CD4-positive, alpha-beta memory T cell (primary cell): Measurements from ENCODE around the gene UTY. TPM values are rescaled to one million over a fixed set of nuclear protein-coding genes. Genes with fewer than 3 reads are reported as not detected.
A peak's percentile ranks its signal among the peaks of the same experiment; 100 is the strongest.

Experiments used
- CTCF ChIA-PET: fragments of 350-600 bp; sonication (Branson Sonifier 250); formaldehyde crosslinking; loops from one replicate; lab custom pipeline; 2021; ENCODE audit warnings: inconsistent platforms; ENCODE audit not compliant: partially characterized antibody; lab: Charles Lee
- POLR2A ChIA-PET: fragments of 350-600 bp; sonication (Branson Sonifier 250); formaldehyde crosslinking; loops from one replicate; lab custom pipeline; 2021; ENCODE audit not compliant: partially characterized antibody; lab: Charles Lee
- DNase-seq, 5 donors: peaks; one replicate each; pipeline versions ENCODE4 v3.0.0 to v3.0.0-alpha.2; 2020 to 2022; ENCODE audit warnings: mixed read lengths in 1 of 5
- H3K27ac ChIP-seq: one replicate; pipeline ENCODE4 v1.7.0; 2013; ENCODE audit warnings: low read depth, low read length
- H3K27me3 ChIP-seq: 2 replicates; pipeline ENCODE4 v1.7.0; 2013; ENCODE audit warnings: mild to moderate bottlenecking, low read length, moderate library complexity; ENCODE audit not compliant: insufficient read depth
- H3K36me3 ChIP-seq: 2 replicates; pipeline ENCODE4 v1.7.0; 2013; ENCODE audit warnings: mild to moderate bottlenecking, low read length, moderate library complexity; ENCODE audit not compliant: insufficient read depth
- H3K4me1 ChIP-seq: 2 replicates; pipeline ENCODE4 v1.7.0; 2013; ENCODE audit warnings: mild to moderate bottlenecking, low read length, moderate library complexity; ENCODE audit not compliant: insufficient read depth
- H3K4me3 ChIP-seq, 2 donors: one replicate each; pipeline ENCODE4 v1.7.0; 2013; ENCODE audit warnings: low read length in 2 of 2, mild to moderate bottlenecking in 1 of 2
- H3K9me3 ChIP-seq, 2 donors: one replicate each; pipeline ENCODE4 v1.7.0; 2013; ENCODE audit warnings: low read length in 2 of 2, control low read depth in 1 of 2; ENCODE audit not compliant: control insufficient read depth in 1 of 2
- H3K27ac Mint-ChIP-seq, 7 donors: one replicate each; pipeline ENCODE4 v1.8.0; 2020 to 2021; ENCODE audit warnings: mixed read lengths in 7 of 7, mild to moderate bottlenecking in 6 of 7, inconsistent platforms in 3 of 7, moderate library complexity in 3 of 7
- H3K27me3 Mint-ChIP-seq, 2 donors: one replicate each; pipeline ENCODE4 v1.8.0; 2020 to 2021; ENCODE audit warnings: mixed read lengths in 2 of 2
- H3K36me3 Mint-ChIP-seq, 2 donors: one replicate each; pipeline ENCODE4 v1.8.0; 2020 to 2021; ENCODE audit warnings: mixed read lengths in 2 of 2, inconsistent platforms in 1 of 2, mild to moderate bottlenecking in 1 of 2
- H3K4me1 Mint-ChIP-seq, 4 donors: one replicate each; pipeline ENCODE4 v1.8.0; 2020 to 2021; ENCODE audit warnings: mixed read lengths in 4 of 4, mild to moderate bottlenecking in 1 of 4
- H3K4me3 Mint-ChIP-seq, 8 donors: one replicate each; pipeline ENCODE4 v1.8.0; 2020 to 2021; ENCODE audit warnings: mixed read lengths in 8 of 8, mild to moderate bottlenecking in 7 of 8, moderate library complexity in 6 of 8, inconsistent platforms in 3 of 8
- H3K9me3 Mint-ChIP-seq, 8 donors: one replicate each; pipeline ENCODE4 v1.8.0; 2020 to 2021; ENCODE audit warnings: mixed read lengths in 8 of 8, mild to moderate bottlenecking in 5 of 8, inconsistent platforms in 3 of 8, moderate library complexity in 1 of 8
- intact Hi-C: fragments of 100-400 bp; cut with micrococcal nuclease; formaldehyde crosslinking; loops from one replicate; pipeline ENCODE4 v1.15.1; 2023
- polyA plus RNA-seq, 2 donors: library from polyadenylated mRNA; unstranded; fragments of 300-500 nt; fragmentation: Illumina TruSeq; gene quantifications; one replicate each; pipeline ENCODE4 v1.2.3, GENCODE V29; 2021
- total RNA-seq, 2 experiments: library from RNA; stranded (reverse); gene quantifications; one replicate each; pipeline ENCODE4 v1.2.3, GENCODE V29; 2021

Gene UTY
- total RNA-seq (10 to 100 TPM; 70.8 to 71.8 TPM), polyA plus RNA-seq (not detected)

DNA sequence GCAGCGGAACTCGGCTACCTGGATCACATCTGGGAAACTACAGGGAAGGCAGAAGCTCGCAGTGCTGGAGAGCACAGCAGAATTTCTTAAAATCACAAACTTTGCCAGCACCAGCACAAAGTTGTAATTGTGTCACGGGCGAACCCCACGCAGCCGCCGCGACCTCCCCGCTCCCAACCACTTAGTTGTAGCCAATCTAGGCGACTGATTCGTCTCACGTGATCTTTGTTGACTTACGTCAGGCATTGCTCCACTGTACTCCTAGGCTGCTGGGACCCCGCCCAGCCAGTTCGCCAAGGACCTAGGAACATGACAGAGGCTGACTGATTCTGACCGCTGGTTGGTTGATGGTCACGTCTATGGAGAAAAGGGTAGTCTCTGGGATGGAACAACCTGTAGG lies at the start of gene UTY:
Gene UTY (minus strand): TSS at position 206 of the 400 bp plus-strand sequence. CDS start 368 bp downstream, outside the sequence.
- Mint-ChIP-seq H3K9me3 (no peaks in the 10 kb centered on the region), H3K36me3 (peaks cover 0 to 33% of the 10 kb centered on the region in 2 donors), H3K4me3 (peak within 1 kb of the TSS in 2 of 8 donors; percentile 83 to 94), H3K27ac (peak within 1 kb of the TSS in 2 of 7 donors; percentile 98), H3K27me3 (no peaks in the 10 kb centered on the region), H3K4me1 (peaks cover 0 to 32% (median 8%) of the 10 kb centered on the region in 4 donors)
- intact Hi-C loops, result loop anchor here (1.0 to 10.0 kb wide), 5 partner anchors 105 to 865 kb away; partner anchors contain the start of genes DDX3Y and TMSB4Y
- DNase-seq, result peak in 1 of 5 donors; percentile 87
- H3K4me1 ChIP-seq, result peaks cover 33% of the 10 kb centered on the region
- H3K27me3 ChIP-seq, result no peaks in the 10 kb centered on the region
- no peaks in the 10 kb centered on the region for H3K9me3 ChIP-seq
- peak within 1 kb of the TSS; percentile 94 for H3K27ac ChIP-seq
- CTCF ChIA-PET, result interaction anchor here (1.0 kb wide), 1 partner anchor 272 kb away, joined by 3 read pairs; no protein-coding TSS in a partner anchor
- H3K36me3 ChIP-seq, result no peaks in the 10 kb centered on the region
- POLR2A ChIA-PET, result interaction anchor here (0.9 to 3.1 kb wide), 7 partner anchors 9 to 575 kb away, joined by 3 to 44 read pairs (median 4); partner anchors contain the start of genes DDX3Y and TMSB4Y
- H3K4me3 ChIP-seq, result peak within 1 kb of the TSS; percentile 85 to 90

DNA sequence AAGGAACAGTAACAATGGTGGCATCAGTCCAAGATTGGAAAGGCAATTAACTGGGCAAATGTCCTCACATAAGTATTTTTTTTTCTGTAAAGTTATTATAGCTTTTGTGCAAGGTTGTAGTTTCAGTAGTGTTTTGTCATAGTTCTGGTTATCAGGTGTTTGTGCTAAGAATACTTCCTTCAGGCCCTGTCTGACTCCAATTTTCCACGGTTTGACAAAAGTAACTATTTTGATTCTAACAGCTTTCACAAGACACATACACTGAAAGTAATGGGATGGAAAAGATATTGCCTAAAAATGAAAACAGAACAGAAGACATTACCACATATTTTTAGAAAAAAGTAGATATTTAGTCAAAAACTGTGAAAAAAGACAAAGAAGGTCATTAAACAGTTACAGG lies 40.6 kb upstream of the UTY start:
- H3K4me3 Mint-ChIP-seq, result no peak overlapping the region
- peaks cover 2 to 6% of the 10 kb centered on the region in 2 donors for H3K27me3 Mint-ChIP-seq
- intact Hi-C loops, result no loop called here
- POLR2A ChIA-PET, result no interaction called here
- Histone ChIP-seq H3K36me3 (no peaks in the 10 kb centered on the region), H3K4me1 (no peaks in the 10 kb centered on the region), H3K4me3 (no peak overlapping the region), H3K9me3 (no peaks in the 10 kb centered on the region), H3K27me3 (no peaks in the 10 kb centered on the region), H3K27ac (no peak overlapping the region)
- H3K36me3 Mint-ChIP-seq, result no peaks in the 10 kb centered on the region
- H3K27ac Mint-ChIP-seq, result no peak overlapping the region
- CTCF ChIA-PET, result no interaction called here
- DNase-seq, result no peak
- no peaks in the 10 kb centered on the region for H3K4me1 Mint-ChIP-seq
- peaks cover 0 to 3% (median 0%) of the 10 kb centered on the region in 8 donors for H3K9me3 Mint-ChIP-seq

DNA sequence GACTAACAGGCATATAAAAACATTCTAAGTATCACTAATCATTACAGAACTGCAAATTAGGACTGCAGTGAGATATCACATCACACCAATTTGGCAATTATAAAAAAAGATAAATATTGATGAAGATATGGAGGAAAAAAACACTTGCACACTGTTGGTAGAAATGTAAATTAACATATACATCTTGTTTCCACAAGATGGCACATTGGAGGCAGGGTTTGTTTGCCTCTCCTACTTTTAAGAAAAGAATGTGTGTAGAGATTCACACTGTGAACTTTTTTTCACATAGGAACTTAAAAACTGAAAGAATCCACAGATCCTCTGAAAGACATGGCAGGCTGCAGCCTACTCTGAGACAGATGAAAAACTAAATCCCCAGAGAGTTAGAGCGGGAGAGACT lies 21.4 kb upstream of the UTY start:
- Histone ChIP-seq H3K36me3 (no peaks in the 10 kb centered on the region), H3K4me1 (no peaks in the 10 kb centered on the region), H3K9me3 (no peaks in the 10 kb centered on the region), H3K4me3 (no peak overlapping the region), H3K27me3 (no peaks in the 10 kb centered on the region), H3K27ac (no peak overlapping the region)
- no peak overlapping the region for H3K27ac Mint-ChIP-seq
- no peaks in the 10 kb centered on the region for H3K4me1 Mint-ChIP-seq
- H3K4me3 Mint-ChIP-seq, result no peak overlapping the region
- no peaks in the 10 kb centered on the region for H3K9me3 Mint-ChIP-seq
- intact Hi-C loops, result no loop called here
- no peaks in the 10 kb centered on the region for H3K27me3 Mint-ChIP-seq
- CTCF ChIA-PET, result no interaction called here
- no peak for DNase-seq
- POLR2A ChIA-PET, result no interaction called here
- H3K36me3 Mint-ChIP-seq, result no peaks in the 10 kb centered on the region

DNA sequence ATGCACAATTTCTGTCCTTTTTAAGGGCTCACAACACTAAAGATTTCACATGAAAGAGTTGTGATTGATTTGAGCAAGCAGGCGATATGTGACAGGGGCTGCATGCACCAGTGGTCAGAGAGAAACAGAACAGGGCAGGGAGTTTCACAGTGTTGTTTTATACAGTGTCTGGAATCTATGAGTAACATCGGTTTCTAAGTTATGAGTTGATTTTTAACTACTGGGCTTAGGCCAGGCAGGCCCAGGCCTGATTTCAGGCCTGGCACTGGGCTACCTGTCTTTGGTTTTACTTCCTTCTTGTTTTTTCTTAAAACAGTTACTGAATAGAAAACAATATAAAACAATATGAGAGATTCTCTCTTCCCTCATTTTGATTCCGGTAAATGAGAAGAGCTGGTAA lies 13.9 kb upstream of the UTY start:
- H3K4me3 ChIP-seq, result no peak overlapping the region
- H3K27me3 ChIP-seq, result no peaks in the 10 kb centered on the region
- no peaks in the 10 kb centered on the region for H3K36me3 ChIP-seq
- DNase-seq, result no peak
- Mint-ChIP-seq H3K4me3 (no peak overlapping the region), H3K9me3 (no peaks in the 10 kb centered on the region), H3K27ac (no peak overlapping the region), H3K36me3 (no peaks in the 10 kb centered on the region), H3K4me1 (peaks cover 0 to 8% (median 3%) of the 10 kb centered on the region in 4 donors), H3K27me3 (no peaks in the 10 kb centered on the region)
- no peaks in the 10 kb centered on the region for H3K9me3 ChIP-seq
- H3K27ac ChIP-seq, result no peak overlapping the region
- intact Hi-C loops, result no loop called here
- POLR2A ChIA-PET, result no interaction called here
- H3K4me1 ChIP-seq, result peaks cover 5% of the 10 kb centered on the region
- CTCF ChIA-PET, result no interaction called here

DNA sequence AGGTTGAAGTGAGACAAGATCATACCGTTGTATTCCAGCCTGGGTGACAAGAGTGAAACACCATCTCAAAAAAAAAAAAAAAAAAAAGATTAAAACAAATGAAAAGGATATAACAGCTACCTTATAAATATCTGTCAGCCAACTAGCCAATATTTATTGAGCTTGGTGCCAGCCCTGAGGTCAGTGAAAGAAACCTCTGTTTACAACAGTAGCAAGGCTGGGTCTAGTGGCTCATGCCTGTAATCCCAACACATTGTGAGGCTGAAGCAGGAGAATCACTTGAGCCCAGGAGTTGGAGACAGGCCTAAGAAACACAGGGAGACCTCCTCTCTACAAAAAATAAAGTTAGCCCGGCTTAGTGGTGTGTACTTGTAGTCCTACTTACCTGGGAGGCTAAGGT lies 12.6 kb upstream of the UTY start:
- Histone ChIP-seq H3K36me3 (no peaks in the 10 kb centered on the region), H3K27ac (no peak overlapping the region), H3K9me3 (no peaks in the 10 kb centered on the region), H3K27me3 (no peaks in the 10 kb centered on the region), H3K4me1 (peaks cover 6% of the 10 kb centered on the region), H3K4me3 (no peak overlapping the region)
- intact Hi-C loops, result no loop called here
- DNase-seq, result no peak
- CTCF ChIA-PET, result no interaction called here
- POLR2A ChIA-PET, result no interaction called here
- Mint-ChIP-seq H3K27me3 (no peaks in the 10 kb centered on the region), H3K27ac (no peak overlapping the region), H3K9me3 (no peaks in the 10 kb centered on the region), H3K4me3 (no peak overlapping the region), H3K4me1 (peaks cover 0 to 13% (median 5%) of the 10 kb centered on the region in 4 donors), H3K36me3 (no peaks in the 10 kb centered on the region)

DNA sequence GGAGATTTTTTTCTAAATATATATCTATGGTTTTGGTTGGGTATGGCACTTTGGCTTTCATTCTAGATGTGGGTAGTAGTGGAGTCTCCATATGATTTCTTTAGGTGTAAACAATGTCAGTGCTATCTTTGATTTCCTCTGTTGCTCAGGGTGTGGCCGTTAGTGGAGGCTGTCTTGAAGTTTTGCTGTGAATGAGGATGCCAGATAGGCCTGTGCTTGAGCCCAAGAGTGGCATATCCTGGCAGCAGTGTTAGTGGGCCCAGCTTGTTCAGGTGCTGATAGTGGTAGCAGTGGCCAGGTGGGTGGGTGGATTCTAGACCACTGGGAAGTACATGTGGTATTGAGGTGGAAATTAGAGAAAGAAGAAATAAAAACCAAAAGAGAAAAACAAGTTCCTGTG lies 8.9 kb upstream of the UTY start:
- Mint-ChIP-seq H3K27ac (peak overlapping the region in 2 of 7 donors; percentile 49 to 73), H3K36me3 (no peaks in the 10 kb centered on the region), H3K27me3 (no peaks in the 10 kb centered on the region), H3K4me3 (no peak overlapping the region), H3K4me1 (peaks cover 0 to 13% (median 5%) of the 10 kb centered on the region in 4 donors), H3K9me3 (no peaks in the 10 kb centered on the region)
- H3K4me3 ChIP-seq, result no peak overlapping the region
- no peaks in the 10 kb centered on the region for H3K9me3 ChIP-seq
- no peak overlapping the region for H3K27ac ChIP-seq
- intact Hi-C loops, result no loop called here
- no peaks in the 10 kb centered on the region for H3K36me3 ChIP-seq
- H3K27me3 ChIP-seq, result no peaks in the 10 kb centered on the region
- peaks cover 6% of the 10 kb centered on the region for H3K4me1 ChIP-seq
- DNase-seq, result no peak
- POLR2A ChIA-PET, result interaction anchor here (2.2 kb wide), 1 partner anchor 9 kb away, joined by 12 read pairs; the partner anchor contains the start of gene UTY
- CTCF ChIA-PET, result no interaction called here

DNA sequence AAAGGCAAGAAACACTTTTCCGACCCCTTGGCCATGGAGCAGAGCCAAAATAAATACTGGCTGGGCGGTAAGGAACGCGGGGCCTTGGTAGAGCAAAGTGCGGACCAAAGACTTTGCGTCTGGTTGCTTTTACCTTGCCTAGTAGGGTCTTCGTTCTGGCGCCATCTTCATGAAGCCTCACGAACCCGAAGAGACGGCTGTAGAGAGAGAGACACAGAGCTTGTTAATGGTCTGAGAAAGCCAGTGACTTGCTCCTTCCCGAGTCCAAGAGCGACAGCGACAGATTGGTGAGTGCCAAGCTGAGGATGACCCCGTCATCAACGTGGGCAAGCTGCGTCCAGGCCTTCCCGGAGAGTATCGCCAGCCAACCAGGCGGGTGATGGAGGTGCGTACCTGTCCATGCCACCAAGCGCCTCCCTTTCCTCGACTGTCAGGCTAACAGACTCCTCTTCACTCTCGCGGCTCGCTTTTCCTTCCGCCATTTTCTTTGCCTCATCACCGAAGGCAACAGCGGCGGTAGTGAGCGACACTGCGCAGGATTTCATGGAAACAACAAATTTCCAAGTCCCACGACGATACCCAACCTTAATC lies 617 bp downstream of the UTY start:
- no peaks in the 10 kb centered on the region for H3K36me3 ChIP-seq
- no peaks in the 10 kb centered on the region for H3K9me3 Mint-ChIP-seq
- H3K27me3 Mint-ChIP-seq, result no peaks in the 10 kb centered on the region
- intact Hi-C loops, result loop anchor here (2.0 to 10.0 kb wide), 4 partner anchors 104 to 866 kb away; partner anchors contain the start of gene DDX3Y
- H3K9me3 ChIP-seq, result no peaks in the 10 kb centered on the region
- H3K4me1 Mint-ChIP-seq, result peaks cover 0 to 38% (median 11%) of the 10 kb centered on the region in 4 donors
- peak overlapping the region; percentile 85 to 90 for H3K4me3 ChIP-seq
- peak overlapping the region in 2 of 8 donors; percentile 83 to 94 for H3K4me3 Mint-ChIP-seq
- CTCF ChIA-PET, result interaction anchor here (1.0 kb wide), 1 partner anchor 272 kb away, joined by 3 read pairs; no protein-coding TSS in a partner anchor
- POLR2A ChIA-PET, result interaction anchor here (0.9 to 3.1 kb wide), 7 partner anchors 9 to 575 kb away, joined by 3 to 44 read pairs (median 4); partner anchors contain the start of genes DDX3Y and TMSB4Y
- peak overlapping the region in 2 of 7 donors; percentile 98 for H3K27ac Mint-ChIP-seq
- H3K4me1 ChIP-seq, result peaks cover 39% of the 10 kb centered on the region
- H3K27ac ChIP-seq, result peak overlapping the region; percentile 94
- no peaks in the 10 kb centered on the region for H3K27me3 ChIP-seq
- H3K36me3 Mint-ChIP-seq, result peaks cover 0 to 39% of the 10 kb centered on the region in 2 donors
- DNase-seq, result peak in 1 of 5 donors; percentile 81
